ENCODE measurements around the gene NPM1. TPM values are rescaled to one million over a fixed set of nuclear protein-coding genes. Genes with fewer than 3 reads are reported as not detected.
A peak's percentile ranks its signal among the peaks of the same experiment; 100 is the strongest.

The NPM1 gene
- total RNA-seq, 1 experiment from 2014 or later = 2,112 TPM

DNA sequence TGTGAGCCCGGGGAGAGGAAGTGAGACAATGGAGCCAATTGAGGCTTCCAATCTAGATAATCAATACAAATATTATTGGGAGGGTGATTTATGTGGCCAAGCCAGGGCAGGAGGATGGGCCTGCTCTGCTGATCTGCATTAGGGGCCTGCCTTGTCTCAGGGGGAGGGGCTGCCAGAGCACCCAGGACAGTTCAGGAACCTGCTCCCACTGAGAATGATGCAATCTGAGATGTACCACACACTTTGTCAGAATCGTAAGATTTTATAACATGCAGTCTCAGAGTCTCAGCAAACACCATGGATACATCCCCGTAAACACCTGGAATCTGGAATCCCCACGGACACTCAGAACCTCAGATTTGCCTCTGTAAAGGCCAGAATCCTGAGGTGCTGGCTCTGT is 51.1 kb downstream of the NPM1 start:
- Mint-ChIP-seq H3K4me1 (ENCODE audit: low read depth, unreplicated experiment) (no peaks in the 10 kb centered on the region), H3K27me3 (ENCODE audit: insufficient read depth, unreplicated experiment) (no peaks in the 10 kb centered on the region), H3K36me3 (ENCODE audit: insufficient read depth, unreplicated experiment) (no peaks in the 10 kb centered on the region), H3K9me3 (ENCODE audit: unreplicated experiment) (no peaks in the 10 kb centered on the region), H3K4me3 (ENCODE audit: unreplicated experiment) (no peak overlapping the region), H3K27ac (ENCODE audit: unreplicated experiment) (no peak overlapping the region)
- CTCF ChIA-PET = no interaction called here
- Histone ChIP-seq H3K36me3 (ENCODE audit: control insufficient read depth, insufficient read depth, low read length) (no peaks in the 10 kb centered on the region), H3K27me3 (replicated peaks; ENCODE audit: control insufficient read depth, insufficient read depth, low read length) (no peaks in the 10 kb centered on the region), H3K4me1 (no peaks in the 10 kb centered on the region), H3K4me3 (ENCODE audit: low read depth, low read length) (no peak overlapping the region), H3K9me3 (no peaks in the 10 kb centered on the region)
- no peak for DNase-seq
- TF ChIP-seq, protein P1, sequence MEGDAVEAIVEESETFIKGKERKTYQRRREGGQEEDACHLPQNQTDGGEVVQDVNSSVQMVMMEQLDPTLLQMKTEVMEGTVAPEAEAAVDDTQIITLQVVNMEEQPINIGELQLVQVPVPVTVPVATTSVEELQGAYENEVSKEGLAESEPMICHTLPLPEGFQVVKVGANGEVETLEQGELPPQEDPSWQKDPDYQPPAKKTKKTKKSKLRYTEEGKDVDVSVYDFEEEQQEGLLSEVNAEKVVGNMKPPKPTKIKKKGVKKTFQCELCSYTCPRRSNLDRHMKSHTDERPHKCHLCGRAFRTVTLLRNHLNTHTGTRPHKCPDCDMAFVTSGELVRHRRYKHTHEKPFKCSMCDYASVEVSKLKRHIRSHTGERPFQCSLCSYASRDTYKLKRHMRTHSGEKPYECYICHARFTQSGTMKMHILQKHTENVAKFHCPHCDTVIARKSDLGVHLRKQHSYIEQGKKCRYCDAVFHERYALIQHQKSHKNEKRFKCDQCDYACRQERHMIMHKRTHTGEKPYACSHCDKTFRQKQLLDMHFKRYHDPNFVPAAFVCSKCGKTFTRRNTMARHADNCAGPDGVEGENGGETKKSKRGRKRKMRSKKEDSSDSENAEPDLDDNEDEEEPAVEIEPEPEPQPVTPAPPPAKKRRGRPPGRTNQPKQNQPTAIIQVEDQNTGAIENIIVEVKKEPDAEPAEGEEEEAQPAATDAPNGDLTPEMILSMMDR (IDR thresholded peaks at IDR 0.05; ENCODE audit: insufficient read depth in 1 of 2, low read depth in 1 of 2, low read length in 1 of 2, severe bottlenecking in 1 of 2, unreplicated experiment in 1 of 2) = no peak
- intact Hi-C loops (cut with micrococcal nuclease; ENCODE audit: unreplicated experiment) = no loop called here
- POLR2A ChIA-PET = no interaction called here
- no TSS peak for BruUV-seq (replicated peaks)

DNA sequence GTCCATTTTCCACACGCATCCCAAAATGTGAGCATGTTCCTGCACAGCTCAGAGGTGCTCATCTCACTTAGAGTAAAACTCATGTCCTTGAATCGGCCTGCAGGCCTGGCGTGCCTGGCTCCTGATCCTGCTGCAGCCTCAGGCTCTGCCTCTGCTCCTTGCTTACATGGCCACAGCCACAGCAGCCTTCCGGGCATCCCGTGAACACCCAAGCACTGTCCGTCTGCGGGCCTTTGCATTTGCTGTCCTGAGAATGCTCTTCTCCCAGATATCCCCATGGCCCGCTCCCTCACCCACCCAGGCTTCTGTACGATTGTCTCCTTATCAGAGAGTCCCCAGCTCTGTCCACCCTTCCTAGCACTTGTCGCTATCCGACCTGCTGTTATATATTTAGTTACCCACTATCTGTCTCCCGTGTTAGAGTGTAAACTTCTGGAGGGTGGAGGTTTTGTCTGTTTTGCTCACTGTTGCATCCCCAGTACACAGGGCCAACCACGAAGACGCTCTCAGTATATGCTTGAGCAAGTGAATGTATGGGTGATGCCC is 53.7 kb downstream of the NPM1 start:
- BruUV-seq (replicated peaks) = no TSS peak
- Mint-ChIP-seq H3K9me3 (ENCODE audit: unreplicated experiment) (no peaks in the 10 kb centered on the region), H3K27me3 (ENCODE audit: insufficient read depth, unreplicated experiment) (no peaks in the 10 kb centered on the region), H3K36me3 (ENCODE audit: insufficient read depth, unreplicated experiment) (no peaks in the 10 kb centered on the region), H3K4me1 (ENCODE audit: low read depth, unreplicated experiment) (no peaks in the 10 kb centered on the region), H3K27ac (ENCODE audit: unreplicated experiment) (no peak overlapping the region), H3K4me3 (ENCODE audit: unreplicated experiment) (no peak overlapping the region)
- intact Hi-C loops (cut with micrococcal nuclease; ENCODE audit: unreplicated experiment) = no loop called here
- Histone ChIP-seq H3K9me3 (no peaks in the 10 kb centered on the region), H3K4me1 (no peaks in the 10 kb centered on the region), H3K4me3 (ENCODE audit: low read depth, low read length) (no peak overlapping the region), H3K27me3 (replicated peaks; ENCODE audit: control insufficient read depth, insufficient read depth, low read length) (no peaks in the 10 kb centered on the region), H3K36me3 (ENCODE audit: control insufficient read depth, insufficient read depth, low read length) (no peaks in the 10 kb centered on the region)
- POLR2A ChIA-PET = no interaction called here
- CTCF ChIA-PET = no interaction called here
- TF ChIP-seq, protein P1 (IDR thresholded peaks at IDR 0.05; ENCODE audit: insufficient read depth in 1 of 2, low read depth in 1 of 2, low read length in 1 of 2, severe bottlenecking in 1 of 2, unreplicated experiment in 1 of 2) = no peak
- DNase-seq = no peak

DNA sequence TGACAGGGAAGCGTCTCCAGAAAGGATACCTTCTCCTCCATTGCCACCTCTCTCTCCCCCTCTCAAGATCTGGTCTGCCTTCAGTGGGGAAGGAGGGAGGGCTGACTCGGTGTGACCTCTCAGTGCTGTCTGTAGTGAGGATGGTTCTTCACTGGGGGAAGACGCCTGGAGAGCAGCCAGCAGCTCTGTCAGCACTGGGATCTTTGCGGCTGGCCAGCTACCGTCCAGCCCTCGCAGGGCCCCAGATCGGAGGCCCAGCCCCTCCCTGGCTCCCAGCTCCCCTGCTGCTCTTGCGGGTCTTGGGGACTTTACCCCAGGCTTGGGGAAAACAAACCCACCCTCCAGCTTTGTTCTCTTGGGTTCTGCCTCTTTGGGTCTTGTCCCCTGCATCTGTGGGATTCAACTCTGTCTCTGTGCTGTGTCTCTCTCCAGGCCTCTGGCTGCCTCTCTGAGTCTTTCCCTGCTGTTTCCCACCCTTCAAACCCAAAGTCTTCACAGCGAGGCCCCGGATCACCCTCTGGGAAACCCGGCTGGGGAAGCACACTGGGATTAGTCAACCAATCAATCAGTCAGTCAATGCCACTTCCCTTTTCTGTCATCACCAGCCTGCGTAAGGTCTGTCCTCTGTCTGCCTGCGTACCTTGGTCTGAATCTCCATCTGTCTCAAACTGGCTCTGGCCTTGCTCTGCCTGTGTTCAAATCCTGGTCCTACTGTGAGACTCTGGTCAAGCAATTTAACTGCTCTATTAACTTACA is 54.8 kb downstream of the NPM1 start:
- H3K9me3 ChIP-seq = no peaks in the 10 kb centered on the region
- DNase-seq = no peak
- Mint-ChIP-seq H3K4me1 (ENCODE audit: low read depth, unreplicated experiment) (no peaks in the 10 kb centered on the region), H3K27ac (ENCODE audit: unreplicated experiment) (peak overlapping the region; percentile 66), H3K27me3 (ENCODE audit: insufficient read depth, unreplicated experiment) (no peaks in the 10 kb centered on the region), H3K9me3 (ENCODE audit: unreplicated experiment) (no peaks in the 10 kb centered on the region), H3K4me3 (ENCODE audit: unreplicated experiment) (no peak overlapping the region), H3K36me3 (ENCODE audit: insufficient read depth, unreplicated experiment) (no peaks in the 10 kb centered on the region)
- no peaks in the 10 kb centered on the region for H3K36me3 ChIP-seq (ENCODE audit: control insufficient read depth, insufficient read depth, low read length)
- no peaks in the 10 kb centered on the region for H3K4me1 ChIP-seq
- ChIA-PET POLR2A (no interaction called here), CTCF (no interaction called here)
- BruUV-seq (replicated peaks) = no TSS peak
- TF ChIP-seq, protein P1 (IDR thresholded peaks at IDR 0.05; ENCODE audit: insufficient read depth in 1 of 2, low read depth in 1 of 2, low read length in 1 of 2, severe bottlenecking in 1 of 2, unreplicated experiment in 1 of 2) = no peak
- intact Hi-C loops (cut with micrococcal nuclease; ENCODE audit: unreplicated experiment) = no loop called here
- no peaks in the 10 kb centered on the region for H3K27me3 ChIP-seq (replicated peaks; ENCODE audit: control insufficient read depth, insufficient read depth, low read length)
- no peak overlapping the region for H3K4me3 ChIP-seq (ENCODE audit: low read depth, low read length)

Measured in Caco-2 (cell line).